Measurements from ENCODE around the gene NTSR1. TPM values are rescaled to one million over a fixed set of nuclear protein-coding genes. Genes with fewer than 3 reads are reported as not detected.
A peak's percentile ranks its signal among the peaks of the same experiment; 100 is the strongest.

NTSR1 gene
- total RNA-seq, 1 donor from 2014 or later: 0.09 TPM

GRCh38 chr20:62792182-62792939 lies 83.7 kb downstream of the NTSR1 start:
- no peak overlapping the region for H3K4me3 ChIP-seq
- no peaks in the 10 kb centered on the region for H3K9me3 ChIP-seq
- TF ChIP-seq CTCF (IDR thresholded peaks at IDR 0.05): no peak
- H3K36me3 ChIP-seq: no peaks in the 10 kb centered on the region
- no peaks in the 10 kb centered on the region for H3K27me3 ChIP-seq
- intact Hi-C loops (cut with DNase I): no loop called here
- ATAC-seq (no peak), DNase-seq (no peak)
- H3K4me1 ChIP-seq: peaks cover 16% of the 10 kb centered on the region
- H3K27ac ChIP-seq: no peak overlapping the region

GRCh38 chr20:62792940-62793756 lies 84.5 kb downstream of the NTSR1 start:
- Histone ChIP-seq H3K4me1 (peaks cover 17% of the 10 kb centered on the region), H3K27me3 (no peaks in the 10 kb centered on the region), H3K27ac (peak overlapping the region; percentile 94), H3K36me3 (no peaks in the 10 kb centered on the region), H3K9me3 (no peaks in the 10 kb centered on the region), H3K4me3 (peak overlapping the region; percentile 49)
- DNase-seq (no peak), ATAC-seq (no peak)
- TF ChIP-seq CTCF (IDR thresholded peaks at IDR 0.05): no peak
- intact Hi-C loops (cut with DNase I): no loop called here

- ATAC-seq: no peak
- peak overlapping the region; percentile 49 for H3K4me3 ChIP-seq
These were observed 85.0 kb downstream of the NTSR1 start for GRCh38 chr20:62793757-62794006.

GRCh38 chr20:62794007-62794724 lies 85.5 kb downstream of the NTSR1 start:
- ATAC-seq (peak; percentile 93), DNase-seq (peak; percentile 99)
- H3K4me3 ChIP-seq: peak overlapping the region; percentile 70
- no peak for TF ChIP-seq CTCF (IDR thresholded peaks at IDR 0.05)
- no peaks in the 10 kb centered on the region for H3K9me3 ChIP-seq
- intact Hi-C loops (cut with DNase I): no loop called here
- H3K4me1 ChIP-seq: peaks cover 17% of the 10 kb centered on the region
- H3K36me3 ChIP-seq: peaks cover 6% of the 10 kb centered on the region
- H3K27me3 ChIP-seq: no peaks in the 10 kb centered on the region
- H3K27ac ChIP-seq: peak overlapping the region; percentile 94

More at GRCh38 chr20:62793757-62794006, 85.0 kb downstream of the NTSR1 start:
- H3K27ac ChIP-seq: peak overlapping the region; percentile 94
- H3K9me3 ChIP-seq: no peaks in the 10 kb centered on the region
- H3K27me3 ChIP-seq: no peaks in the 10 kb centered on the region
- DNase-seq: no peak
- intact Hi-C loops (cut with DNase I): no loop called here
- no peak for TF ChIP-seq CTCF (IDR thresholded peaks at IDR 0.05)
- H3K4me1 ChIP-seq: peaks cover 17% of the 10 kb centered on the region
- H3K36me3 ChIP-seq: peaks cover 1% of the 10 kb centered on the region

GRCh38 chr20:62795023-62795761 lies 86.6 kb downstream of the NTSR1 start:
- Histone ChIP-seq H3K27ac (peak overlapping the region; percentile 89), H3K9me3 (no peaks in the 10 kb centered on the region), H3K4me3 (peak overlapping the region; percentile 70), H3K27me3 (no peaks in the 10 kb centered on the region), H3K36me3 (peaks cover 14% of the 10 kb centered on the region), H3K4me1 (peaks cover 17% of the 10 kb centered on the region)
- DNase-seq (peak; percentile 80), ATAC-seq (no peak)
- TF ChIP-seq CTCF (IDR thresholded peaks at IDR 0.05): no peak
- intact Hi-C loops (cut with DNase I): no loop called here

All from upper lobe of right lung (tissue), 1 donor.